Sigmoid colon (tissue), 4 donors: ENCODE data around the gene UMODL1.

Source experiments
- CTCF ChIP-seq, 4 experiments: fragments of 450-650 bp in 3 of 4; fragments of 200-600 bp in 1 of 4; IDR thresholded peaks; one replicate each; pipeline ENCODE4 v1.5.1; 2016 to 2019; ENCODE audit warnings: antibody characterized with exemption in 4 of 4, mild to moderate bottlenecking in 3 of 4, moderate library complexity in 2 of 4
- EP300 ChIP-seq, 4 donors: sonication (generic); formaldehyde crosslinking; IDR thresholded peaks; one replicate each; pipeline ENCODE4 v1.6.1; 2017; ENCODE audit warnings: antibody characterized with exemption in 4 of 4
- POLR2AphosphoS5 ChIP-seq, 4 donors: sonication (generic); formaldehyde crosslinking; IDR thresholded peaks; one replicate each; pipeline ENCODE4 v1.6.1; 2017; ENCODE audit warnings: antibody characterized with exemption in 4 of 4

GRCh38 chr21:42121794-42122193 lies 50.7 kb downstream of the UMODL1 start:
- no peak for TF ChIP-seq POLR2AphosphoS5 (IDR thresholded peaks at IDR 0.05)
- no peak for TF ChIP-seq CTCF (IDR thresholded peaks at IDR 0.05)
- TF ChIP-seq EP300 (IDR thresholded peaks at IDR 0.05) = no peak
